ENCODE data around the gene BTNL9. TPM values are rescaled to one million over a fixed set of nuclear protein-coding genes. Genes with fewer than 3 reads are reported as not detected.
A peak's percentile ranks its signal among the peaks of the same experiment; 100 is the strongest.

BTNL9 gene
- total RNA-seq, 4 donors from 2014 or later: 9.1 to 30.6 (median 15.0) TPM

GRCh38 chr5:181081989-181082388 lies 41.9 kb downstream of the BTNL9 start:
- Histone ChIP-seq H3K27me3 (peaks cover 0 to 58% (median 0%) of the 10 kb centered on the region in 4 donors), H3K4me1 (no peaks in the 10 kb centered on the region)
- intact Hi-C loops (cut with DNase I): no loop called here

GRCh38 chr5:181084621-181085195 lies 44.6 kb downstream of the BTNL9 start:
- no peak for TF ChIP-seq POLR2AphosphoS5 (IDR thresholded peaks at IDR 0.05)
- no peak for TF ChIP-seq CTCF (IDR thresholded peaks at IDR 0.05)
- TF ChIP-seq POLR2A (IDR thresholded peaks at IDR 0.05; ENCODE audit: low read depth): no peak
- no peak for TF ChIP-seq EP300 (IDR thresholded peaks at IDR 0.05)
- H3K9me3 ChIP-seq: peaks cover 0 to 5% (median 0%) of the 10 kb centered on the region in 4 donors
- H3K4me3 ChIP-seq: no peak overlapping the region
- H3K27me3 ChIP-seq: peaks cover 0 to 62% (median 0%) of the 10 kb centered on the region in 4 donors
- intact Hi-C loops (cut with DNase I): no loop called here
- WGBS: 60% methylated on average over 18 of the region's 18 CpGs
- H3K27ac ChIP-seq (replicated peaks in 1 of 4): no peak overlapping the region
- no peaks in the 10 kb centered on the region for H3K4me1 ChIP-seq
- DNase-seq (ENCODE audit: extremely low spot score): no peak
- no peaks in the 10 kb centered on the region for H3K36me3 ChIP-seq

More at GRCh38 chr5:181081989-181082388, 41.9 kb downstream of the BTNL9 start:
- Histone ChIP-seq H3K27ac (replicated peaks in 1 of 4) (no peak overlapping the region), H3K4me3 (no peak overlapping the region), H3K9me3 (peaks cover 0 to 12% (median 6%) of the 10 kb centered on the region in 4 donors), H3K36me3 (no peaks in the 10 kb centered on the region)
- DNase-seq (ENCODE audit: extremely low spot score): no peak
- no peak for TF ChIP-seq POLR2A (IDR thresholded peaks at IDR 0.05; ENCODE audit: low read depth)
- TF ChIP-seq CTCF (IDR thresholded peaks at IDR 0.05): no peak
- no peak for TF ChIP-seq EP300 (IDR thresholded peaks at IDR 0.05)
- no peak for TF ChIP-seq POLR2AphosphoS5 (IDR thresholded peaks at IDR 0.05)

GRCh38 chr5:181086026-181086883 lies 46.2 kb downstream of the BTNL9 start:
- peaks cover 0 to 58% (median 0%) of the 10 kb centered on the region in 4 donors for H3K27me3 ChIP-seq
- H3K9me3 ChIP-seq: peaks cover 0 to under 1% (median 0%) of the 10 kb centered on the region in 4 donors
- H3K27ac ChIP-seq (replicated peaks in 1 of 4): no peak overlapping the region
- DNase-seq (ENCODE audit: extremely low spot score): no peak
- intact Hi-C loops (cut with DNase I): no loop called here
- no peak for TF ChIP-seq EP300 (IDR thresholded peaks at IDR 0.05)
- TF ChIP-seq CTCF (IDR thresholded peaks at IDR 0.05): no peak
- no peak for TF ChIP-seq POLR2AphosphoS5 (IDR thresholded peaks at IDR 0.05)
- no peak for TF ChIP-seq POLR2A (IDR thresholded peaks at IDR 0.05; ENCODE audit: low read depth)
- no peaks in the 10 kb centered on the region for H3K4me1 ChIP-seq
- no peaks in the 10 kb centered on the region for H3K36me3 ChIP-seq
- WGBS: 58% methylated on average over 17 of the region's 17 CpGs
- H3K4me3 ChIP-seq: no peak overlapping the region

- intact Hi-C loops (cut with DNase I): no loop called here
- Histone ChIP-seq H3K27ac (replicated peaks in 1 of 4) (no peak overlapping the region), H3K4me3 (no peak overlapping the region), H3K27me3 (peaks cover 0 to 52% (median 0%) of the 10 kb centered on the region in 4 donors), H3K36me3 (no peaks in the 10 kb centered on the region), H3K9me3 (no peaks in the 10 kb centered on the region), H3K4me1 (no peaks in the 10 kb centered on the region)
- DNase-seq (ENCODE audit: extremely low spot score): peak; percentile 39
- 54% methylated on average over 7 of the region's 7 CpGs for WGBS
- no peak for TF ChIP-seq CTCF (IDR thresholded peaks at IDR 0.05)
- TF ChIP-seq POLR2AphosphoS5 (IDR thresholded peaks at IDR 0.05): no peak
- no peak for TF ChIP-seq POLR2A (IDR thresholded peaks at IDR 0.05; ENCODE audit: low read depth)
- TF ChIP-seq EP300 (IDR thresholded peaks at IDR 0.05): no peak
These were observed 46.8 kb downstream of the BTNL9 start for GRCh38 chr5:181086884-181087205.
